GM23338 (cell line): ENCODE measurements around the gene PRKAR1A. TPM values are rescaled to one million over a fixed set of nuclear protein-coding genes. Genes with fewer than 3 reads are reported as not detected.

ENCODE experiments used
- ATAC-seq: fragments of 200-7000 bp; cut with Tn5 transposase; 3 replicates; pipeline ENCODE4 v1.9.1; 2020
- DNase-seq: peaks from one replicate; pipeline ENCODE4 v3.0.0-alpha.2; 2015; ENCODE audit warnings: low spot score
- H2AFZ ChIP-seq: fragments of 200-600 bp; sonication (generic); 2 replicates; pipeline ENCODE4 v1.8.0; 2016; ENCODE audit warnings: antibody characterized with exemption, mild to moderate bottlenecking, moderate library complexity
- H3F3A ChIP-seq: fragments of 200-600 bp; sonication (generic); replicated peaks from 2 replicates; pipeline ENCODE4 v1.8.0; 2017; ENCODE audit warnings: antibody characterized with exemption, mixed run types, low read depth
- H3K27ac ChIP-seq: fragments of 200-600 bp; sonication (generic); 2 replicates; pipeline ENCODE4 v1.6.1; 2016; ENCODE audit warnings: low read depth
- H3K27me3 ChIP-seq: fragments of 200-600 bp; sonication (generic); 2 replicates; pipeline ENCODE4 v1.8.0; 2016; ENCODE audit warnings: mild to moderate bottlenecking, mixed run types, moderate library complexity; ENCODE audit not compliant: insufficient read depth
- H3K36me3 ChIP-seq: fragments of 200-600 bp; sonication (generic); 2 replicates; pipeline ENCODE4 v1.8.0; 2016; ENCODE audit warnings: mild to moderate bottlenecking; ENCODE audit not compliant: insufficient read depth
- H3K4me1 ChIP-seq: fragments of 200-600 bp; sonication (generic); 2 replicates; pipeline ENCODE4 v1.8.0; 2016; ENCODE audit warnings: mild to moderate bottlenecking, moderate library complexity; ENCODE audit not compliant: insufficient read depth
- H3K4me2 ChIP-seq: fragments of 200-600 bp; sonication (generic); 2 replicates; pipeline ENCODE4 v1.7.1; 2017; ENCODE audit warnings: mixed run types
- H3K4me3 ChIP-seq: fragments of 200-600 bp; sonication (generic); 2 replicates; pipeline ENCODE4 v1.6.1; 2016; ENCODE audit warnings: mixed run types
- H3K79me2 ChIP-seq: fragments of 200-600 bp; sonication (generic); replicated peaks from 2 replicates; pipeline ENCODE4 v1.8.0; 2017; ENCODE audit warnings: mild to moderate bottlenecking; ENCODE audit not compliant: insufficient read depth
- H3K9me2 ChIP-seq: fragments of 200-600 bp; sonication (generic); 2 replicates; pipeline ENCODE4 v1.8.0; 2017; ENCODE audit not compliant: insufficient read depth
- H4K20me1 ChIP-seq: fragments of 200-600 bp; sonication (generic); replicated peaks from 2 replicates; pipeline ENCODE4 v1.8.0; 2017; ENCODE audit warnings: mild to moderate bottlenecking; ENCODE audit not compliant: insufficient read depth
- H3K27ac Mint-ChIP-seq: 2 replicates; pipeline ENCODE4 v1.8.0; 2020; ENCODE audit warnings: inconsistent platforms, mild to moderate bottlenecking, moderate library complexity, mixed read lengths
- H3K27me3 Mint-ChIP-seq: 3 replicates; pipeline ENCODE4 v1.8.0; 2022; ENCODE audit warnings: low read depth, mild to moderate bottlenecking, moderate library complexity, mixed read lengths, inconsistent platforms; ENCODE audit not compliant: insufficient read depth, poor library complexity
- H3K36me3 Mint-ChIP-seq: 3 replicates; pipeline ENCODE4 v1.8.0; 2021; ENCODE audit warnings: low read depth, mild to moderate bottlenecking, inconsistent platforms, moderate library complexity, mixed read lengths
- H3K4me1 Mint-ChIP-seq: 3 replicates; pipeline ENCODE4 v1.8.0; 2020; ENCODE audit warnings: mild to moderate bottlenecking, inconsistent platforms, mixed read lengths
- H3K4me3 Mint-ChIP-seq: 3 replicates; pipeline ENCODE4 v1.8.0; 2021; ENCODE audit warnings: moderate library complexity, mild to moderate bottlenecking, inconsistent platforms, mixed read lengths
- H3K9me3 Mint-ChIP-seq: 3 replicates; pipeline ENCODE4 v1.8.0; 2020; ENCODE audit warnings: moderate library complexity, mild to moderate bottlenecking, inconsistent platforms, mixed read lengths
- CTCF ChIP-seq, 2 experiments: fragments of 200-600 bp in 1 of 2; sonication (generic) in 1 of 2; conservative IDR thresholded peaks; 2 replicates each; pipeline versions ENCODE4 v1.5.1 to v1.6.1; 2016 to 2017; ENCODE audit warnings: antibody characterized with exemption in 2 of 2, low read depth in 2 of 2, mild to moderate bottlenecking in 2 of 2, moderate library complexity in 1 of 2
- ETS1 ChIP-seq: IDR thresholded peaks from 2 replicates; pipeline ENCODE4 v1.6.1; 2016; ENCODE audit warnings: antibody characterized with exemption
- EZH2 ChIP-seq: fragments of 200-600 bp; sonication (generic); IDR thresholded peaks from one replicate; pipeline ENCODE4 v1.8.0; 2017; ENCODE audit warnings: antibody characterized with exemption, mild to moderate bottlenecking, low read depth; ENCODE audit not compliant: unreplicated experiment
- EZH2phosphoT487 ChIP-seq: fragments of 200-600 bp; sonication (generic); IDR thresholded peaks from one replicate; pipeline ENCODE4 v1.8.1; 2018; ENCODE audit warnings: antibody characterized with exemption; ENCODE audit not compliant: unreplicated experiment
- NANOG ChIP-seq: IDR thresholded peaks from 2 replicates; pipeline ENCODE4 v1.6.1; 2016; ENCODE audit warnings: antibody characterized with exemption, borderline replicate concordance
- POLR2AphosphoS5 ChIP-seq: IDR thresholded peaks from 2 replicates; pipeline ENCODE4 v1.6.1; 2016; ENCODE audit warnings: antibody characterized with exemption, low read depth
- ZNF114 ChIP-seq: fragments of 250-450 bp; sonication (Bioruptor Pico); IDR thresholded peaks from 2 replicates; pipeline ENCODE4 v1.5.0; 2020; ENCODE audit warnings: mild to moderate bottlenecking, moderate library complexity
- ZNF331 ChIP-seq: fragments of 250-450 bp; sonication (Bioruptor Pico); IDR thresholded peaks from 2 replicates; pipeline ENCODE4 v1.5.0; 2020; ENCODE audit warnings: low read depth, mild to moderate bottlenecking, moderate library complexity
- ZNF462 ChIP-seq: fragments of 250-450 bp; sonication (Bioruptor Pico); IDR thresholded peaks from 2 replicates; pipeline ENCODE4 v1.5.0; 2020; ENCODE audit warnings: mild to moderate bottlenecking, moderate library complexity
- polyA plus RNA-seq: library from polyadenylated mRNA; unstranded; fragments of >200 nt; fragmentation: Nextera tagmentation; extraction: Ambion mirVana; gene quantifications from 2 replicates; pipeline ENCODE4 v1.2.1, GENCODE V29; 2016
- total RNA-seq: library from RNA; depleted of rRNA; stranded (reverse); fragments of >200 nt; shearing (Covaris generic); gene quantifications from 2 replicates; pipeline ENCODE4 v1.2.3, GENCODE V29; 2014

The PRKAR1A gene
- total and polyA plus RNA-seq, 2 experiments from 2014 or later: 90.1 to 100 TPM

GRCh38 chr17:68556551-68556950, 44.3 kb downstream of the PRKAR1A start (continued):
- TF ChIP-seq EZH2 (no peak), ETS1 (no peak), EZH2phosphoT487 (no peak), ZNF462 (CRISPR knock-in tag) (no peak)

- TF ChIP-seq EZH2phosphoT487 (no peak), POLR2AphosphoS5 (no peak), EZH2 (no peak), NANOG (no peak), CTCF (conservative IDR thresholded peaks at IDR 0.05; ENCODE audit: low read depth in 2 of 2) (no peak), ZNF114 (CRISPR knock-in tag) (no peak), ZNF331 (no peak)
- ATAC-seq: no peak
Observed at GRCh38 chr17:68559316-68559715, 47.1 kb downstream of the PRKAR1A start.

More at GRCh38 chr17:68559316-68559715, 47.1 kb downstream of the PRKAR1A start:
- Histone ChIP-seq H3K36me3 (no peaks in the 10 kb centered on the region), H3K4me1 (no peaks in the 10 kb centered on the region), H3K9me2 (0 out of 2 replicates have a peak, but pooled peaks cover 2% of the 10 kb centered on the region), H3K4me3 (no peak overlapping the region), H3K79me2 (no peaks in the 10 kb centered on the region), H3F3A (no peaks in the 10 kb centered on the region), H3K4me2 (no peak overlapping the region), H2AFZ (no peak overlapping the region), H3K27ac (no peak overlapping the region), H3K27me3 (no peaks in the 10 kb centered on the region), H4K20me1 (no peaks in the 10 kb centered on the region)
- no peaks in the 10 kb centered on the region for H3K4me1 Mint-ChIP-seq
- DNase-seq: no peak
- no peak overlapping the region; the same call in 1 of the 2 replicates for H3K27ac Mint-ChIP-seq
- H3K36me3 Mint-ChIP-seq: no peaks in the 10 kb centered on the region
- no peak overlapping the region for H3K4me3 Mint-ChIP-seq
- H3K27me3 Mint-ChIP-seq: no peaks in the 10 kb centered on the region
- no peaks in the 10 kb centered on the region for H3K9me3 Mint-ChIP-seq
